OCI-LY7 (cell line): ENCODE data around the gene PTGS1.

ENCODE experiments used
- CTCF ChIP-seq: fragments of 200-600 bp; sonication (generic); conservative IDR thresholded peaks from 2 replicates; pipeline ENCODE4 v1.5.1; 2014; ENCODE audit warnings: mild to moderate bottlenecking, antibody characterized with exemption, low read length, moderate library complexity, mixed read lengths
- EZH2phosphoT487 ChIP-seq: fragments of 200-600 bp; sonication (generic); IDR thresholded peaks from 2 replicates; pipeline ENCODE4 v1.6.1; 2018; ENCODE audit warnings: low read depth, borderline replicate concordance, mild to moderate bottlenecking, mixed run types, antibody characterized with exemption, low read length, moderate library complexity, mixed read lengths

DNA sequence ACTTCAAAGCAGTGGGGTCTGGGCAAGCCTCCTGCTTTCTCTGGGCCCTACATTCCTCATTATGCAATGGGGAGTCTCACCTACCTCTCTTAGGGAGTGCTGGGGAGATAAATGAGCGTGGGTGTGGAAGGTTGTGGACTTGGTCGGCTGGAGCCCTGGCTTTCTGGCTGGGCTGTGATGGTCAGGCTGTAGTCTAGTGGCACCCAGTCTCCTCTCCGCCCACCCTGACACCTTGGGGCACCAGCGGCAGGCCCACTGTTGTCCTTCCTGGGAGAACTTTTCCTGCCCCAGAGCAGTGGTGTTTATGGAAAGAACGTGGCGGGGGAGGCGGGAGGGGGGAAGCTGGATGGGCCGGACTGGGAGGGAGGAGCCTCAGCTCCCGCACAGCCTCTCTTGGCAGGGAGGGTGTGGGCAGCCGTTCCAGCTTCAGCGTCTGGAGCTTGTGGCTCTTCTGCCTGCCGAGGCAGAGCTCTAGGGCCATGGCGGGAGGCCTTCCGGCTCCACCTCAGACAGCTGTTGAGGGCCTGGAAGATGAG, 4.1 kb downstream of the PTGS1 start:
- TF ChIP-seq CTCF, result no peak
- TF ChIP-seq EZH2phosphoT487, result no peak
